GM20000 (cell line): ENCODE data around the gene CSF3R.

Source experiments
- DNase-seq: peaks from one replicate; pipeline ENCODE4 v3.0.0; 2012; ENCODE audit warnings: low spot score
- TF ChIP-seq, protein P1 (sequence below): IDR thresholded peaks from 2 replicates; pipeline ENCODE4 v1.5.1; 2012; ENCODE audit warnings: mild to moderate bottlenecking, control low read depth; ENCODE audit errors: extremely low read depth, missing control alignments

The CSF3R gene

GRCh38 chr1:36517011-36517771, 34.5 kb upstream of the CSF3R start:
- DNase-seq = no peak
- TF ChIP-seq, protein P1, sequence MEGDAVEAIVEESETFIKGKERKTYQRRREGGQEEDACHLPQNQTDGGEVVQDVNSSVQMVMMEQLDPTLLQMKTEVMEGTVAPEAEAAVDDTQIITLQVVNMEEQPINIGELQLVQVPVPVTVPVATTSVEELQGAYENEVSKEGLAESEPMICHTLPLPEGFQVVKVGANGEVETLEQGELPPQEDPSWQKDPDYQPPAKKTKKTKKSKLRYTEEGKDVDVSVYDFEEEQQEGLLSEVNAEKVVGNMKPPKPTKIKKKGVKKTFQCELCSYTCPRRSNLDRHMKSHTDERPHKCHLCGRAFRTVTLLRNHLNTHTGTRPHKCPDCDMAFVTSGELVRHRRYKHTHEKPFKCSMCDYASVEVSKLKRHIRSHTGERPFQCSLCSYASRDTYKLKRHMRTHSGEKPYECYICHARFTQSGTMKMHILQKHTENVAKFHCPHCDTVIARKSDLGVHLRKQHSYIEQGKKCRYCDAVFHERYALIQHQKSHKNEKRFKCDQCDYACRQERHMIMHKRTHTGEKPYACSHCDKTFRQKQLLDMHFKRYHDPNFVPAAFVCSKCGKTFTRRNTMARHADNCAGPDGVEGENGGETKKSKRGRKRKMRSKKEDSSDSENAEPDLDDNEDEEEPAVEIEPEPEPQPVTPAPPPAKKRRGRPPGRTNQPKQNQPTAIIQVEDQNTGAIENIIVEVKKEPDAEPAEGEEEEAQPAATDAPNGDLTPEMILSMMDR = no peak

DNA sequence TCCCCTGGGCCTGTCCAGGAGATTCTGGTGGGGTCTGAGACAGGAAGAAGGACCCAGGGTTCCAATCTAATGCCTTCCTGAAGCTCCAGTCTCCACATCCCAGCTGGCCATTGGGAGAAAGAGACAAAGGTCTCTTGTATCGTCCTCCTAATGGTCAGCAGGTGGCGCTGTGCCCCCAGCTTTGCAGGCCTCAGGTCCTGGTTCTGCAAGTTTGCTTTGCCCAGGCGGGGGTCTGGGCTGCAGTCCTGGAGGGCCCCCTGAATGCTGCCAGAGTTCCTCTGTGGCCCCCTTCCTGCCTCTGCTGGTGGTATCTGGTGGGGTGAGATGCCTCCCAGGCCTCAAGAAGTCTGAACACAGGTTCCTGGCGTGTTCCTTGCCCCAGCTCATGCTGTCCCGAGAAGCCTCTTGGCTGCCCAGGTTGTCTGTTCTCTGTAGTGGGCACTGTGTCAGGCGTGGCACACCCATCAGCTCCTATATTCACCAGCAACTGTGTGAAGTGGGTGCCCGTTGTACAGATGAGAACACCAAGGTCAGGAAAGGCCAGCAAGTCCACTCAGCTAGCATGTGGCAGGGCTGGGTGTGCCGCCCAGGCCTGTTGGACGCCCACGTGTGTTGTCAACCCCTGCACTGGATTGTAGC, 33.8 kb upstream of the CSF3R start:
- DNase-seq = peak; percentile 70
- TF ChIP-seq, protein P1 = peak; percentile 87

DNA sequence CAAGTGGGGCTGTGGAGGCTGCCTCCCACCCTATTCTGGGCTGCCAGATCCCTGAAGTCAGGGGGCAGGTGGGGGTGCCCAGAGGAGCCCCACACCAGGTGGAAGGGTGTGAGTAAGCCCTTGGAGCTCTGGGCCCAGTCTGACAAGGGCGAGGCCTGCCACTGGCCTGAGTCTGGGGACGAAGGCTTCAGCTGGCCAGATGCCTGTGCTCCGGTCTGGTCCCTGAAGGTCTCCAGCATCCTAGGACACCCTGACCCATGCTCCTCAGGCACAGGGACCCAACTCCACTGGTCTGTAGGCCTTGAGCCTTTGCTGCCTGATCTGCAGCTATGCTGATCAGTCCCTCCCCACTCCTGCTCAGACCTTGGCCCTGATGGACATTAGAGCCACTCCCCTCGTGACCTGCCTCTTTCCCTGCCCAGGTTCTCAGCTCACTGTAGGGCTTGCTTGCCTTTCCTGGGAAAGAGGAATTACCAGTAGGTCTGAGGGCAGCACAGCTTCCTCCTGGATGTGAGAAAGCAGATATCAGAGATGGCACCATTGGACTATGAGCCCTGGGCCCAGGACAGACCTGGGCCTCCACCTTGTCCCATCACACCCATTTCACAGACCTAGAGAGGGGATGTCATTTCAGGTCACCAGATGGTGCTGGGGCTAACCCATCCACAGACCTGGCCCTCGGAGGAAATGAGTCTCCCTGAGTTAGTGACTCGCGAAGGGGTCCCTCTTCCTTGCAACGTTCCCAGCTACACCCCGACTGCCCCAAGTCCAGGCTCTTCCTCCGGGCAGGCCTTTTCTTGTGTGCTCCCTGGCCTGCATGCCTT, 32.8 kb upstream of the CSF3R start:
- DNase-seq = no peak
- TF ChIP-seq, protein P1 = no peak

GRCh38 chr1:36514501-36514900, 31.8 kb upstream of the CSF3R start:
- TF ChIP-seq, protein P1 = no peak
- DNase-seq = no peak

- DNase-seq = no peak
- TF ChIP-seq, protein P1 = no peak
Measured at GRCh38 chr1:36513676-36514473, 31.2 kb upstream of the CSF3R start.

DNA sequence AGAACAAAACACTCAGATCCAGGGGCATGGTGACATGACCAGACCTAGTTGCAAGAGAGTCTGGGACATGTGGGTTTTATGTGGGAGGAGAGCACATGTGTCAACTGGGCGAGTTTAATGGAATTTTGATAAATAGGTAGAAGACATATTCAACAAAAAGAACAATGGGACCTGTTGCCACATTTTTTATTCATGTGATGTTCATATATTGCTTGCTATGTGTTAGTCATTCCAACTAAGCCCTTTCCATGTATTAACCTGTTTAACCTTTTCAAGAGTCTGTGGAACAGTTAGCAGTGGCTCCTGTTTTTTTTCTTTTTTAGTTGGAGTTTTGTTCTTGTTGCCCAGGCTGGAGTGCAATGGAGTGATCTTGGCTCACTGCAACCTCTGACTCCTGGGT, 30.1 kb upstream of the CSF3R start:
- TF ChIP-seq, protein P1 = no peak
- DNase-seq = no peak
